NCI-H345 treated with DMSO at 0.1 percent for 48 hours (cell line): ENCODE results near the gene FILIP1.

ENCODE experiments used
- DNase-seq: peaks from one replicate; lab custom pipeline; 2025; ENCODE audit not compliant: unreplicated experiment; lab: John Stamatoyannopoulos, UW

Gene FILIP1

GRCh38 chr6:75492386-75493153, 1.0 kb downstream of the FILIP1 start:
- no peak for DNase-seq

GRCh38 chr6:75491291-75491690, 2.3 kb downstream of the FILIP1 start:
- no peak for DNase-seq

GRCh38 chr6:75490706-75491105, 2.9 kb downstream of the FILIP1 start:
- no peak for DNase-seq

- DNase-seq, result no peak
These were observed 4.6 kb downstream of the FILIP1 start for GRCh38 chr6:75489025-75489424.

GRCh38 chr6:75488033-75488432, 5.6 kb downstream of the FILIP1 start:
- no peak for DNase-seq

- no peak for DNase-seq
These were observed 6.6 kb downstream of the FILIP1 start for GRCh38 chr6:75486850-75487518.

GRCh38 chr6:75484535-75484934, 9.1 kb downstream of the FILIP1 start:
- no peak for DNase-seq

GRCh38 chr6:75483136-75483952, 10.3 kb downstream of the FILIP1 start:
- no peak for DNase-seq

GRCh38 chr6:75481936-75482593, 11.5 kb downstream of the FILIP1 start:
- DNase-seq, result no peak

GRCh38 chr6:75481394-75481793, 12.2 kb downstream of the FILIP1 start:
- no peak for DNase-seq

GRCh38 chr6:75480425-75480824, 13.2 kb downstream of the FILIP1 start:
- no peak for DNase-seq

GRCh38 chr6:75479712-75480111, 13.9 kb downstream of the FILIP1 start:
- no peak for DNase-seq

GRCh38 chr6:75478929-75479328, 14.7 kb downstream of the FILIP1 start:
- no peak for DNase-seq

- no peak for DNase-seq
These were observed 20.7 kb downstream of the FILIP1 start for GRCh38 chr6:75472885-75473284.

GRCh38 chr6:75467966-75468365, 25.6 kb downstream of the FILIP1 start:
- no peak for DNase-seq

GRCh38 chr6:75467284-75467683, 26.3 kb downstream of the FILIP1 start:
- DNase-seq, result no peak

GRCh38 chr6:75466636-75467035, 27.0 kb downstream of the FILIP1 start:
- DNase-seq, result no peak

GRCh38 chr6:75463908-75464307, 29.7 kb downstream of the FILIP1 start:
- DNase-seq, result no peak

- DNase-seq, result no peak
These were observed 30.5 kb downstream of the FILIP1 start for GRCh38 chr6:75463061-75463460.

- DNase-seq, result no peak
These were observed 32.9 kb downstream of the FILIP1 start for GRCh38 chr6:75460681-75461080.

- DNase-seq, result no peak
These were observed 34.7 kb downstream of the FILIP1 start for GRCh38 chr6:75458895-75459294.
